HL-60/S4 treated with phorbol 12-myristate 13-acetate at 8.2 ng/mL for 4 days and 3 days (cell line): ENCODE data around the gene EML6.
"Not testable (repeated sequence)": the region's sequence is repeated elsewhere in the genome, so short reads cannot be mapped to it uniquely, and the experiment has no call there.

Experiments used
- in situ Hi-C: fragments of 300-500 bp; cut with MboI; formaldehyde crosslinking; loops from 2 replicates; pipeline ENCODE4 v1.15.0; 2022; ENCODE audit warnings: low sequenced_read_pairs

EML6 gene

GRCh38 chr2:54983345-54984220, 260.1 kb downstream of the EML6 start:
- in situ Hi-C loops = no loop called here

DNA sequence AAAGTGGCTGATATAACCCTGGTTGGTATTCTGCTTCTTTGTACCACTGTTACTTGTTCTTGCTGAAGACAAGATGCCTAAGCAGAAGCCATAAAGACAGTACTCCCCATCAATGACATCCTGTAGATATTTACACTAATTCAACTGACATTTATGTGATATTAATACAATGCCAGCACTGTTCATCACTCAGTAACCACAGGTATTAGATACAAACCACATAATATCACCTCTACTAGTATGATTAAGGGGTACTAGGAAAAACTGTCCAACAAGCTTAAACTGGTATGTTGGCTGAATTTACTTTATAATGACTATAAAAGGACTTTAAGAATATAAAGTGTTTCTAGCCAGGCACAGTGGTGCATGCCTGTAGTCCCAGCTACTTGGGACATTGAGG, 261.0 kb downstream of the EML6 start:
- in situ Hi-C loops = no loop called here

GRCh38 chr2:54986264-54986663, 262.8 kb downstream of the EML6 start:
- in situ Hi-C loops = no loop called here

GRCh38 chr2:54988612-54989011, 265.1 kb downstream of the EML6 start:
- in situ Hi-C loops = no loop called here

DNA sequence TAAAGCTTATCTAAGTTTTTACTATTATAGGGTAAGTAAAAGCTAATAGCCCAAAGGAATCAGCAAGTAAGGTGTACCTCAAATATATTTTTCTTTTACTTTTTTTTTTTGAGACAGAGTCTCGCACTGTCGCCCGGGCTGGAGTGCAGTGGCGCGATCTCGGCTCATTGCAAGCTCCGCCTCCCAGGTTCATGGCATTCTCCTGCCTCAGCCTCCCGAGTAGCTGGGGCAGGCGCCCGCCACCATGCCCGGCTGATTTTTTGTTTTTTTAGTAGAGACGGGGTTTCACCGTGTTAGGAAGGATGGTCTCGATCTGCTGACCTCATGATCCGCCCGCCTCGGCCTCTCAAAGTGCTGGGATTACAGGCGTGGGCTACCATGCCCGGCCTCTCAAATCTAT, 267.2 kb downstream of the EML6 start:
- in situ Hi-C loops = not testable (repeated sequence)

GRCh38 chr2:54995553-54995952, 272.1 kb downstream of the EML6 start:
- in situ Hi-C loops = no loop called here

- in situ Hi-C loops = no loop called here
These were observed 274.4 kb downstream of the EML6 start for GRCh38 chr2:54997826-54998225.

GRCh38 chr2:54999182-54999581, 275.7 kb downstream of the EML6 start:
- in situ Hi-C loops = no loop called here

DNA sequence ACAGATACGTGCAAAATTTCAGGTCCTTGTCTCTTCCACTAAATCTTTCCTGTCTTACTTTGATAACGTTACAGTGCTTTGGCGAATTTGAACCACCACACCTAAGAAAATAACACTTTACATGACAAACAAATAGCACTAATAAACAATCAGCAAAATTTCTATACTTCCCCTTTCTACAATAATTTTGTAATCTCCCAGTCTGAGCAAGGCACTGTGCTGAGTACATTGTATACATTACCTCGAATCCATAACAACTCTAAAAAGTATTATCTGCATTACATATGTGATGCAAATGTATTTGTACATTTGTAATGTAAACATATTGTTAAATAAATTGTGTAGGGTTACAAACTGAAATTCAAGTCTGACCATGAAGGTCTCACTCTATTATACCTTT, 276.9 kb downstream of the EML6 start:
- in situ Hi-C loops = no loop called here

DNA sequence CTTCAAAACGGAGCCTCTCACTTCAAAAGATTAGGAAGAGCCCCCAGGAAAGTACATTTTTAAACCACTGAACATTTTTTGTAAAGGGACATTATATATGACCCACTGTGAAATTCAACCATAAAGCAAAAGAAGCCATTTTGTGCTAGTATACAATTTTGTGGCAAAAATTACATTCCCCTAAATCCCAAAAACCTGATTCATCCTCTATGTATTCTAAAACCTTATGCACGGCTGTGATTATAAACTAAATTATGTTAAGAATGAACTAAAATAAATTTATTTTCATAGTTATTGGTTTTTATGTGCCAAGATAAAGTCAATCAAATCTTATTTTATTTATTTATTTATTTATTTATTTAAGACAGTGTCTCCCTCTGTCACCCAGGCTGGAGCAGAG, 278.3 kb downstream of the EML6 start:
- in situ Hi-C loops = no loop called here

GRCh38 chr2:55003706-55004639, 280.5 kb downstream of the EML6 start:
- in situ Hi-C loops = no loop called here

- in situ Hi-C loops = no loop called here
These were observed 282.8 kb downstream of the EML6 start for GRCh38 chr2:55006306-55006705.

DNA sequence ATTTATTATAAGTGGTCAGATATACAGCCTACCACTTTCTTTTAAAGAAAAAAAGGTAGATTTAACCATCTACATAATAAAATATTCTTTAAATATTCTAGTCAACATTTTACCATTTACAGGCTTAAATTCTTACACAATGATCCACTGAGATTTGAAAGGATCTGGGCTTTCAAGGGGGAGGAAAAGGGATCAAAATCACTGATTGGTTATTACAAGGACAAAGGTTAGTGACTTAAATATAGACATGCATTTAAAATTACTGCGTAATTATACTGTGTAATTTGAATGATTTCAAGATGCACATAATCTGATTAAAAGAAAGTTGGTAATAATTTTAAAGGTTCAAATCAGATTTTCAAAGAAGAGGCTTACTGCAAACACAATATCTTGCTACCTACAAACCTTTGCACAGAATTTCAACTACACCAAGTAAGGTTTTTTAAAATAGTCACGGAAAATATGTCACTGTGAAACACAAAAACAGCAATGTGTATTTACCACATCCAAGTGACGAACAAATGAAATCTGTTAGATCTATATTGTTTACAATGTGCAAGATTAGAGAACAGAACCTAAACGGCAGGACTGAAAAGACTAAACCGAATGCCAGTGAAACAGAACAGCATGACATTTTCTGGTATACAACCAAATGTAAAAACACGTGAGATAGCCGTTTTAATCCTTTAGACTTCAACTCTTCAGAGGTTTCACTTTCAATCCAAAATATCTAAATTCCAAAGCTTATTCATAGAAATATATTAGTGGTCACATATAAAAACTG, 286.0 kb downstream of the EML6 start:
- in situ Hi-C loops = no loop called here

DNA sequence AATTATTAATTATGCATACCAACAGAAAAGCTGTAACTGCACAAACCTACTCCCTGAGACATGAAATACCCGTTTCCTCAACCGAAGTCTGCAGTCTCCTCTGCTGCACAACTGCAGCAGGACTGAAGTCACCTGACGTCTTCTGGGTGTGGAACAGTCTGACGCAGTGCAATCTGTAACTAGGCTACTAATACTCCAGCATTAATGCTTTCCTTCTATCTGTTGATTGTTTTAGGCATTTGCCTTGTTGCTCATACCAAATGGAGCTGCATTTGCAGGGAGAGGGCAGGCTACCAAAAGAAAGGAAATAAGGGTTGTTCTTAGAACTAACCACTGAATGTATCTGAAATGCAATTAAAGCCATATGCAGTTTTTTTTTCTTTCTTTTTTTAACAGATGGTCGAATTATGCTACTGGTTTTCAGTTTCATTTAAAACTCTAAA, 286.7 kb downstream of the EML6 start:
- in situ Hi-C loops = no loop called here

- in situ Hi-C loops = no loop called here
These were observed 287.5 kb downstream of the EML6 start for GRCh38 chr2:55010915-55011314.

DNA sequence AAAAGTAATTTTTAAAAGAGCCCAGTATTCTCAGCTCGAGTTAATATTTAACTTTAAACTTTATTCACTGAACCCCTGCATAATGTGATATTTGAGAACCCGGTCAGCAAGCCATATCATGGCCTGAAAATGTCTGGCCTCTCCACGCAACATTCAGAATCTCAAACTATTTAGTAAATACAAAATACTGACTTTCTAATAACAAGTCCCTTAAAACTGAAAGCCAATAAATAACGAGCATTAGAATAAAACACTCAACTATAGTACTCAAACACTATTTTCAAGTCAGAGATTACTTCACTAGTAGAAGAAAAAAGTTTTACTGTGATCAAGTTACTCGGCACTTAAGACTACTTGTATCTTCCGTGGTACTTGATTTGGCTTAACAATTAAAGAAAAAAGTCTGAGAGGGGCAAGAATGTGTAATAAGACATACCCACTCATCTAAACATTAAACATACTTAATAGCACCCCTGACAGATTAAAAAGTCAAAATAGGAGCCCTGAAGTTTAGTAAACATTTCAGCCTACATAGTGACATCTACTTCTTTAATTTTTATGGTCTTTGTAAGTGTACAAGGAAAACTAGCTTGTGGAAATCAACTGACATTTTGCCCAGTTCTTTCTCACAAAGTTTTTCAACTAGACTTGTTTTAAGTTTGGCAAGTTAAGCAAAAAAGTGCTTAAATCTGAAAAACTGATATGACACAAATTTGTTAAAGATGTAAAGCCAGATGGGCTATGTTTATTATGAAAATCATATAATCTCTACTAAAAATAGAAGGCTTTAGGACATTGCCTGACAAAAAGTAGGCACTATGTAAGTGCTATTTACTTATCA, 288.6 kb downstream of the EML6 start:
- in situ Hi-C loops = no loop called here

DNA sequence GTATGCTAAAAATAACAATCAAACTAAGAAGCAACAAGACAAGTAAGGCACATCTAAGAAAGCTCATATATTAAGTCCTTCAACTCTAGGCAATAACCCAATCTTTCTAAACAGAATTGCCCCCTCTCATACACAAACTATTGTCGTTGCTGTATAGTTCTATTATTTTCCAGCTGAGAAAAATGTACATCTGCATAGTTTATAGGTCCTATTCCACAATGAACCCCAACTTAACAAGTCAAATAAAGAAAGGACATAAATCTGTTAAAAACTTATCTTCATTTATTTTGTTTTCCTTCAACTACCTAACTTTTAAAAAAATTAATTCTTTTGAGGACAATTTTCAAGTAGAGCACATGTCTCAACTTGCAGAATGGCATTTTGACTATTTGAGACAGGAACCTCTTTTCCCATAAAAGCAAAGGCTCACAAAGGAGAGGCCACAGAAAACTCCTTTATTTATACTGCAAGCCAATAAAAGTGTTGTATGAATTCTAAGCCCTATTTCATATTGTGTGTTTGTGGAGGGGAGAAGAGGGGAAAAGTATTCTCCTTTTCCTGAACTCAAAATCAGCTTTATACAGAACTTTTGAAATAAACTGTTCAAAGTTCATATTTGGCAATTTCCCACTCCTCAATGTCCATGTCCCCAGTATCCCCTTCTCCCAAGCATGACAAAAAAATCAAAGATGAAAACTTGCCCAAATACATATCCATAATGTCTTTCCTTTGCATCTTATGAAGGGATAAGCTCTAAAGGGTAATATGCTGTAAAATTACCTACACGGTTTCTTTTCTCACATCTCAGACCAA, 289.4 kb downstream of the EML6 start:
- in situ Hi-C loops = no loop called here

DNA sequence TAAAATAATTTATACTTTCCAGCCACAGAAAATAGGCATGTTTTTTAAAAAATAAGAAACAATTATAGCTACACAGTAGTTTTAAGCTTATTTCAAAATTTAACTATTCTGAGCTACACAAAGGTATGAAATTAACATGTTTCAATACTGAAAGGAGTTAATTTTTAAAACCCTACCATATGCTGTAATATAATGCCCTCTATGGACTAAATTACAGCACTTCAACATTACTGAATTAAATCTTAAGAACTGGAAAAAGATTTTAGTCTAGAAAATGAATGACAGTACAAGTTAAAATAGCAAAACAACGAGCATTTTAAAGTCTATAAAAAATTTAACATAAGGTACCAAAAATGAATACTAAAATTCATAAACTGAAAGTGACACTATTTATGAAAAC, 290.5 kb downstream of the EML6 start:
- in situ Hi-C loops = no loop called here
